ENCODE measurements around the gene PIAS4.

PIAS4 gene

DNA sequence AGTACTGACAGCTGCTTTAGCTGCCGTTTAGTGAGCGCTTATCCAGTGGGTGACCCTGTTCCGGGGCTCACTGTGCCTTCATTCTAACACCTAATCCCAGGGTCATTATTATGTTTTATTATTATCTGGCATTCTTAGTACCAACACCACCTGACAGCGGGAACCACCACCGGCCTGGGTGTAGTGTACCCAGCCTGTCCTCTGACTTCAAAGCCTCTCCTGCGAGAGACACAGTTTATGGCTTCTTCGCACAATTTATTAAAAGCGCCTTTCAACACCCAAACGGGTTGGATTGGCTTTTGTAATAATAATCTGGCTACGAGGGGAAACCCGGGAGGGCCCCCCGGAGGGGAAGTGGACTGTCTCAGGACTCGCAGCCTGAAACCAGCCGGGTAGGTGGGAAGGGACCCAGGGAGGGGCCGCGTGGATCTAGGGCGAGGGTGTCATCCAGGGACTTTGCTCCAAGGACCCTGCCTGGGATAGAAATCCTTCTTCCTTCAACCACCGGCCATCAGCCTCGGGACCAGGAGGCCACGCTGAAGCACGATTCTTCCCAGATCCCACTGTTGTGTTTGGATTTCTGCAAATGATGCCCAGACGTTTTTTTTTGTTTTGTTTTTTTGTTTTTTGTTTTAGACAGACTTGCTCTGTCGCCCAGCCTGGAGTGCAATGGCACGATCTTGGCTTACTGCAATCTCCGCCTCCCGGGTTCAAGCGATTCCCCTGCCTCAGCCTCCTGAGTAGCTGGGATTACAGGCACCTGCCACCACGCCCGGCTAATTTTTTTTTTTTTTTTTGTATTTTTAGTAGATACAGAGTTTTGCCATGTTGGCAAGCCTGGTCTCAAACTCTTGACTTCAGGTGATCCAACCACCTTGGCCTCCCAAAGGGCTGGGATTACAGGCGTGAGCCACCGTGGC is 60.8 kb downstream of the PIAS4 start:
- H3K9ac ChIP-seq (ENCODE audit: low read length): no peak overlapping the region

GRCh38 chr19:4069331-4069959 is 61.9 kb downstream of the PIAS4 start:
- no peaks in the 10 kb centered on the region for H4K20me1 ChIP-seq (ENCODE audit: low read depth, low read length)
- peaks cover 14% of the 10 kb centered on the region for H3F3A ChIP-seq (ENCODE audit: insufficient read depth)
- H2AFZ ChIP-seq (ENCODE audit: low read depth, low read length, severe bottlenecking): no peak overlapping the region
- H3K79me2 ChIP-seq (ENCODE audit: insufficient read depth, low read length): peaks cover 7% of the 10 kb centered on the region
- H3K9ac ChIP-seq (ENCODE audit: low read length): no peak overlapping the region
- H3K9me2 ChIP-seq (replicated peaks; ENCODE audit: insufficient read depth, low read length): no peaks in the 10 kb centered on the region
- H3K4me3 ChIP-seq (ENCODE audit: insufficient read depth, low read length, poor library complexity, severe bottlenecking): no peak overlapping the region
- TF ChIP-seq, protein P1, sequence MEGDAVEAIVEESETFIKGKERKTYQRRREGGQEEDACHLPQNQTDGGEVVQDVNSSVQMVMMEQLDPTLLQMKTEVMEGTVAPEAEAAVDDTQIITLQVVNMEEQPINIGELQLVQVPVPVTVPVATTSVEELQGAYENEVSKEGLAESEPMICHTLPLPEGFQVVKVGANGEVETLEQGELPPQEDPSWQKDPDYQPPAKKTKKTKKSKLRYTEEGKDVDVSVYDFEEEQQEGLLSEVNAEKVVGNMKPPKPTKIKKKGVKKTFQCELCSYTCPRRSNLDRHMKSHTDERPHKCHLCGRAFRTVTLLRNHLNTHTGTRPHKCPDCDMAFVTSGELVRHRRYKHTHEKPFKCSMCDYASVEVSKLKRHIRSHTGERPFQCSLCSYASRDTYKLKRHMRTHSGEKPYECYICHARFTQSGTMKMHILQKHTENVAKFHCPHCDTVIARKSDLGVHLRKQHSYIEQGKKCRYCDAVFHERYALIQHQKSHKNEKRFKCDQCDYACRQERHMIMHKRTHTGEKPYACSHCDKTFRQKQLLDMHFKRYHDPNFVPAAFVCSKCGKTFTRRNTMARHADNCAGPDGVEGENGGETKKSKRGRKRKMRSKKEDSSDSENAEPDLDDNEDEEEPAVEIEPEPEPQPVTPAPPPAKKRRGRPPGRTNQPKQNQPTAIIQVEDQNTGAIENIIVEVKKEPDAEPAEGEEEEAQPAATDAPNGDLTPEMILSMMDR (IDR thresholded peaks at IDR 0.05; ENCODE audit: insufficient read depth, low read length, poor library complexity, severe bottlenecking): no peak
- no peak for TF ChIP-seq EZH2phosphoT487 (conservative IDR thresholded peaks at IDR 0.05; ENCODE audit: low read length)
- no peaks in the 10 kb centered on the region for H3K27me3 ChIP-seq (ENCODE audit: low read length)
- no peaks in the 10 kb centered on the region for H3K36me3 ChIP-seq (ENCODE audit: low read length)
- peak overlapping the region; percentile 23 for H3K4me2 ChIP-seq (ENCODE audit: low read depth, low read length, poor library complexity, severe bottlenecking)
- no peaks in the 10 kb centered on the region for H3K9me3 ChIP-seq (ENCODE audit: insufficient read depth, low read length)
- no peak overlapping the region for H3K27ac ChIP-seq (ENCODE audit: low read depth, low read length)

More for the DNA sequence above, 60.8 kb downstream of the PIAS4 start:
- H3K36me3 ChIP-seq (ENCODE audit: low read length): no peaks in the 10 kb centered on the region
- H3K27ac ChIP-seq (ENCODE audit: low read depth, low read length): no peak overlapping the region
- H3F3A ChIP-seq (ENCODE audit: insufficient read depth): peaks cover 14% of the 10 kb centered on the region
- no peaks in the 10 kb centered on the region for H3K9me3 ChIP-seq (ENCODE audit: insufficient read depth, low read length)
- no peaks in the 10 kb centered on the region for H3K9me2 ChIP-seq (replicated peaks; ENCODE audit: insufficient read depth, low read length)
- H3K4me3 ChIP-seq (ENCODE audit: insufficient read depth, low read length, poor library complexity, severe bottlenecking): peak overlapping the region; percentile 95
- H3K4me2 ChIP-seq (ENCODE audit: low read depth, low read length, poor library complexity, severe bottlenecking): peak overlapping the region; percentile 72
- H2AFZ ChIP-seq (ENCODE audit: low read depth, low read length, severe bottlenecking): no peak overlapping the region
- H3K27me3 ChIP-seq (ENCODE audit: low read length): no peaks in the 10 kb centered on the region
- peaks cover 18% of the 10 kb centered on the region for H3K79me2 ChIP-seq (ENCODE audit: insufficient read depth, low read length)
- TF ChIP-seq EZH2phosphoT487 (conservative IDR thresholded peaks at IDR 0.05; ENCODE audit: low read length): no peak
- TF ChIP-seq, protein P1 (IDR thresholded peaks at IDR 0.05; ENCODE audit: insufficient read depth, low read length, poor library complexity, severe bottlenecking): no peak
- H4K20me1 ChIP-seq (ENCODE audit: low read depth, low read length): no peaks in the 10 kb centered on the region

DNA sequence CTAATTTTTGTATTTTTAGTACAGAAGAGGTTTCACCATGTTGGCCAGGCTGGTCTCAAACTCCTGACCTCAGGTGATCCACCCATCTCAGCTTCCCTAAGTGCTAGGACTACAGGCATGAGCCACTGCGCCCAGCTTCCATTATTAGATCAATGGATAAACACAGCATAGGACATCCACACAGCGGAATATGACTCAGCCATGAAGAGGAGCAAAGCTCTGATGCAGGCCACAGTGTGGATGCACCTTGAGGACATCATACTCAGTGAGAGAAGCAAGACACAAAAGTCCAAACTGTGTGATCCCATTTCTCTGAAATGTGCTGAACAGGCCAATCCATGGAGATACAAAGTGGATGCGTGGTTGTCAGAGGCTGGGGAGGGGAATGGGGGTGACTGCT is 64.1 kb downstream of the PIAS4 start:
- Histone ChIP-seq H3K36me3 (ENCODE audit: low read length) (no peaks in the 10 kb centered on the region), H3K9me3 (ENCODE audit: insufficient read depth, low read length) (no peaks in the 10 kb centered on the region), H3K9ac (ENCODE audit: low read length) (no peak overlapping the region), H3K27me3 (ENCODE audit: low read length) (no peaks in the 10 kb centered on the region), H3F3A (ENCODE audit: insufficient read depth) (peaks cover 14% of the 10 kb centered on the region), H3K4me3 (ENCODE audit: insufficient read depth, low read length, poor library complexity, severe bottlenecking) (no peak overlapping the region), H2AFZ (ENCODE audit: low read depth, low read length, severe bottlenecking) (no peak overlapping the region), H3K4me2 (ENCODE audit: low read depth, low read length, poor library complexity, severe bottlenecking) (no peak overlapping the region), H4K20me1 (ENCODE audit: low read depth, low read length) (no peaks in the 10 kb centered on the region), H3K9me2 (replicated peaks; ENCODE audit: insufficient read depth, low read length) (no peaks in the 10 kb centered on the region), H3K79me2 (ENCODE audit: insufficient read depth, low read length) (no peaks in the 10 kb centered on the region), H3K27ac (ENCODE audit: low read depth, low read length) (no peak overlapping the region)
- TF ChIP-seq EZH2phosphoT487 (conservative IDR thresholded peaks at IDR 0.05; ENCODE audit: low read length): no peak

All from SU-DHL-6 (cell line).